H1 (cell line): Measurements from ENCODE around the gene MYLIP. TPM values are rescaled to one million over a fixed set of nuclear protein-coding genes. Genes with fewer than 3 reads are reported as not detected.

Source experiments
- CTCF ChIA-PET: fragments of 300-600 bp; sonication (Branson Sonifier 250); formaldehyde crosslinking; loops from one replicate; lab custom pipeline; 2021; ENCODE audit not compliant: partially characterized antibody; lab: Charles Lee
- POLR2A ChIA-PET: fragments of 300-600 bp; sonication (Branson Sonifier 250); formaldehyde crosslinking; loops from one replicate; lab custom pipeline; 2021; ENCODE audit warnings: inconsistent platforms; ENCODE audit not compliant: partially characterized antibody; lab: Charles Lee
- DNase-seq, 2 experiments: peaks; one replicate each; pipeline versions ENCODE4 v3.0.0 to v3.0.0-alpha.2; 2010 to 2022; ENCODE audit warnings: low spot score in 2 of 2, low read depth in 1 of 2, mixed read lengths in 1 of 2
- FAIRE-seq: peaks from 2 replicates; lab custom pipeline; 2011; peaks lifted over from hg19 to GRCh38; lab: Jason Lieb, UNC
- H2AFZ ChIP-seq: 2 replicates; pipeline ENCODE4 v1.8.1; 2012; ENCODE audit warnings: low read length, inconsistent platforms
- H2AK5ac ChIP-seq: 2 replicates; pipeline ENCODE4 v1.6.1; 2013; ENCODE audit warnings: low read depth, low read length
- H2BK120ac ChIP-seq: replicated peaks from 2 replicates; pipeline ENCODE3; 2013; ENCODE audit warnings: low read depth, low read length, inconsistent platforms
- H2BK12ac ChIP-seq: 2 replicates; pipeline ENCODE4 v1.6.1; 2013; ENCODE audit warnings: low read depth, low read length
- H2BK15ac ChIP-seq: 2 replicates; pipeline ENCODE4 v1.6.1; 2013; ENCODE audit warnings: low read length
- H2BK20ac ChIP-seq: 2 replicates; pipeline ENCODE4 v1.6.1; 2013; ENCODE audit warnings: low read length
- H2BK5ac ChIP-seq: 2 replicates; pipeline ENCODE4 v1.6.1; 2013; ENCODE audit warnings: low read depth, low read length
- H3K14ac ChIP-seq: 2 replicates; pipeline ENCODE4 v1.6.1; 2013; ENCODE audit warnings: inconsistent platforms; ENCODE audit not compliant: insufficient read length
- H3K18ac ChIP-seq: 2 replicates; pipeline ENCODE4 v1.6.1; 2013; ENCODE audit warnings: low read length; ENCODE audit errors: extremely low read depth
- H3K23ac ChIP-seq: 2 replicates; pipeline ENCODE4 v1.6.1; 2013; ENCODE audit warnings: inconsistent platforms; ENCODE audit not compliant: insufficient read length
- H3K23me2 ChIP-seq: 2 replicates; pipeline ENCODE4 v1.6.1; 2013; ENCODE audit warnings: low read depth, low read length
- H3K27ac ChIP-seq: 2 replicates; pipeline ENCODE4 v1.6.1; 2011; ENCODE audit warnings: low read depth, low read length, inconsistent platforms
- H3K27me3 ChIP-seq, 4 experiments: replicated peaks in 1 of 4; 1 replicate in 1 of 4; 2 replicates in 3 of 4; pipeline versions ENCODE4 v1.6.1 to v1.8.1; 2011 to 2013; ENCODE audit warnings: low read length in 3 of 4, mild to moderate bottlenecking in 3 of 4, inconsistent platforms in 2 of 4, mixed read lengths in 2 of 4, moderate library complexity in 1 of 4; ENCODE audit not compliant: control insufficient read depth in 3 of 4, insufficient read depth in 3 of 4; ENCODE audit errors: extremely low read depth in 1 of 4
- H3K36me3 ChIP-seq, 4 experiments: 2 replicates each; pipeline versions ENCODE4 v1.6.1 to v1.8.1; 2011 to 2013; ENCODE audit warnings: mild to moderate bottlenecking in 4 of 4, low read length in 3 of 4, moderate library complexity in 2 of 4, control low read depth in 1 of 4, inconsistent platforms in 1 of 4; ENCODE audit not compliant: insufficient read depth in 4 of 4, control insufficient read depth in 2 of 4
- H3K4ac ChIP-seq: replicated peaks from 2 replicates; pipeline ENCODE3; 2013; ENCODE audit warnings: low read length, low read depth, mixed read lengths, inconsistent platforms; ENCODE audit not compliant: insufficient read length
- H3K4me1 ChIP-seq, 4 experiments: replicated peaks in 1 of 4; 1 replicate in 1 of 4; 2 replicates in 3 of 4; pipeline versions ENCODE4 v1.6.1 to v1.8.1; 2011 to 2013; ENCODE audit warnings: low read length in 3 of 4, inconsistent platforms in 2 of 4, mixed read lengths in 1 of 4; ENCODE audit not compliant: insufficient read depth in 4 of 4, control insufficient read depth in 3 of 4
- H3K4me2 ChIP-seq, 2 experiments: 2 replicates each; pipeline versions ENCODE4 v1.6.1 to v1.8.1; 2011 to 2013; ENCODE audit warnings: low read depth in 2 of 2, low read length in 2 of 2, control low read depth in 1 of 2, inconsistent platforms in 1 of 2, mild to moderate bottlenecking in 1 of 2; ENCODE audit not compliant: insufficient read depth in 1 of 2
- H3K4me3 ChIP-seq, 4 experiments: fragments of 200-600, 300-600 bp in 1 of 4; sonication (generic), shearing (Covaris generic), sonication (Bioruptor Twin) in 1 of 4; 2 replicates each; pipeline versions ENCODE4 v1.5.1 to v1.8.1; 2011 to 2016; ENCODE audit warnings: low read length in 4 of 4, low read depth in 3 of 4, control low read depth in 2 of 4, inconsistent platforms in 2 of 4, mild to moderate bottlenecking in 2 of 4, mixed read lengths in 1 of 4, moderate library complexity in 1 of 4; ENCODE audit not compliant: insufficient read depth in 2 of 4; ENCODE audit errors: extremely low read depth in 1 of 4
- H3K56ac ChIP-seq: replicated peaks from 2 replicates; pipeline ENCODE3; 2013; ENCODE audit warnings: low read depth, mild to moderate bottlenecking, mixed read lengths, low read length, inconsistent platforms; ENCODE audit not compliant: insufficient read length
- H3K79me1 ChIP-seq: 2 replicates; pipeline ENCODE4 v1.6.1; 2013; ENCODE audit warnings: low read depth, low read length, control low read depth
- H3K79me2 ChIP-seq, 2 experiments: 2 replicates each; pipeline versions ENCODE4 v1.6.1 to v1.8.1; 2012 to 2013; ENCODE audit warnings: low read length in 2 of 2, mild to moderate bottlenecking in 2 of 2, inconsistent platforms in 1 of 2; ENCODE audit not compliant: insufficient read depth in 2 of 2, control insufficient read depth in 1 of 2
- H3K9ac ChIP-seq, 4 experiments: replicated peaks in 1 of 4; 1 replicate in 1 of 4; 2 replicates in 3 of 4; pipeline versions ENCODE4 v1.6.1 to v1.8.1; 2011 to 2013; ENCODE audit warnings: low read depth in 3 of 4, low read length in 3 of 4, control low read depth in 2 of 4, mild to moderate bottlenecking in 2 of 4, moderate library complexity in 2 of 4, inconsistent platforms in 1 of 4; ENCODE audit errors: extremely low read depth in 1 of 4
- H3K9me3 ChIP-seq, 2 experiments: 2 replicates each; pipeline versions ENCODE4 v1.6.1 to v1.8.1; 2012 to 2013; ENCODE audit warnings: mild to moderate bottlenecking in 2 of 2, moderate library complexity in 2 of 2, control low read depth in 1 of 2, inconsistent platforms in 1 of 2, low read depth in 1 of 2, low read length in 1 of 2, mixed read lengths in 1 of 2; ENCODE audit not compliant: insufficient read depth in 2 of 2
- H4K20me1 ChIP-seq, 2 experiments: replicated peaks in 1 of 2; 2 replicates each; pipeline versions ENCODE3 to v1.8.1; 2011 to 2013; ENCODE audit warnings: inconsistent platforms in 2 of 2, low read length in 2 of 2, mild to moderate bottlenecking in 1 of 2; ENCODE audit not compliant: insufficient read depth in 2 of 2, control insufficient read depth in 1 of 2
- H4K5ac ChIP-seq: 2 replicates; pipeline ENCODE4 v1.6.1; 2013; ENCODE audit warnings: low read length, low read depth, mixed read lengths, inconsistent platforms; ENCODE audit not compliant: insufficient read length
- H4K8ac ChIP-seq: 2 replicates; pipeline ENCODE4 v1.8.0; 2013; ENCODE audit warnings: mild to moderate bottlenecking, moderate library complexity, low read length, inconsistent platforms; ENCODE audit not compliant: insufficient read depth; ENCODE audit errors: extremely low read depth
- H4K91ac ChIP-seq: replicated peaks from 2 replicates; pipeline ENCODE3; 2013; ENCODE audit warnings: low read length, mixed read lengths, inconsistent platforms; ENCODE audit not compliant: insufficient read length
- BRCA1 ChIP-seq: IDR thresholded peaks from 2 replicates; pipeline ENCODE4 v1.6.1; 2012; ENCODE audit warnings: low read depth, low read length, improper control_type of control experiment
- CHD1 ChIP-seq: IDR thresholded peaks from 2 replicates; pipeline ENCODE4 v1.6.1; 2012; ENCODE audit warnings: low read depth, low read length, improper control_type of control experiment
- CHD2 ChIP-seq: IDR thresholded peaks from 2 replicates; pipeline ENCODE4 v1.6.1; 2012; ENCODE audit warnings: low read length, improper control_type of control experiment
- CREB1 ChIP-seq: IDR thresholded peaks from 2 replicates; pipeline ENCODE4 v1.6.1; 2012; ENCODE audit warnings: inconsistent platforms
- EP300 ChIP-seq, 2 experiments: IDR thresholded peaks; 1 replicate in 1 of 2; 2 replicates in 1 of 2; pipeline ENCODE4 v1.6.1; 2011 to 2012; ENCODE audit warnings: low read depth in 2 of 2, low read length in 2 of 2, mild to moderate bottlenecking in 2 of 2, borderline replicate concordance in 1 of 2, inconsistent platforms in 1 of 2, moderate library complexity in 1 of 2
- JUND ChIP-seq: IDR thresholded peaks from 2 replicates; pipeline ENCODE4 v1.6.1; 2011; ENCODE audit warnings: mild to moderate bottlenecking, improper control_type of control experiment, low read length
- KDM5A ChIP-seq: fragments of 200-600 bp; IDR thresholded peaks from 2 replicates; pipeline ENCODE4 v1.7.1; 2012; ENCODE audit warnings: mild to moderate bottlenecking, low read length, inconsistent platforms, mixed read lengths
- POLR2A ChIP-seq, 2 experiments: IDR thresholded peaks; 1 replicate in 1 of 2; 2 replicates in 1 of 2; pipeline ENCODE4 v1.6.1; 2011; ENCODE audit warnings: low read depth in 2 of 2, low read length in 2 of 2, mild to moderate bottlenecking in 2 of 2; ENCODE audit errors: control extremely low read depth in 1 of 2
- POLR2AphosphoS5 ChIP-seq: IDR thresholded peaks from 2 replicates; pipeline ENCODE4 v1.6.1; 2011; ENCODE audit warnings: low read depth, low read length
- RFX5 ChIP-seq: IDR thresholded peaks from 2 replicates; pipeline ENCODE4 v1.6.1; 2011; ENCODE audit warnings: low read depth, low read length, improper control_type of control experiment, borderline replicate concordance
- SRF ChIP-seq: IDR thresholded peaks from 2 replicates; pipeline ENCODE4 v1.6.1; 2011; ENCODE audit warnings: mild to moderate bottlenecking, low read depth, low read length, moderate library complexity
- TAF1 ChIP-seq: IDR thresholded peaks from 2 replicates; pipeline ENCODE4 v1.6.1; 2011; ENCODE audit warnings: mild to moderate bottlenecking, low read depth, low read length
- TBP ChIP-seq: IDR thresholded peaks from 2 replicates; pipeline ENCODE4 v1.6.1; 2011; ENCODE audit warnings: low read depth, low read length, improper control_type of control experiment
- TEAD4 ChIP-seq: IDR thresholded peaks from 2 replicates; pipeline ENCODE4 v1.6.1; 2012; ENCODE audit warnings: low read depth, low read length, inconsistent platforms, mixed read lengths
- ZNF274 ChIP-seq: IDR thresholded peaks from 2 replicates; pipeline ENCODE4 v1.7.0; 2012; ENCODE audit warnings: low read length, borderline replicate concordance; ENCODE audit errors: extremely low read depth
- WGBS, 2 experiments: shearing (Covaris generic) in 1 of 2; methylation state at CpG; one replicate each; pipeline versions ENCODE4 v1.1.6 to v1.1.7; 2013 to 2015; ENCODE audit warnings: low lambda C conversion rate in 2 of 2, mixed read lengths in 2 of 2, inconsistent platforms in 1 of 2, low coverage in 1 of 2, missing lambda C conversion rate in 1 of 2; ENCODE audit not compliant: insufficient replicate concordance in 2 of 2, insufficient coverage in 1 of 2, insufficient read length in 1 of 2; ENCODE audit errors: extremely low coverage in 1 of 2, missing lambda C conversion rate in 1 of 2; 5-methylcytosine and 5-hydroxymethylcytosine counted together
- polyA plus RNA-seq, 7 experiments: library from polyadenylated mRNA; depleted of rRNA in 3 of 7; stranded (reverse) in 5 of 7; unstranded in 2 of 7; fragments of >200 nt in 5 of 7; fragments of 200-250 nt in 2 of 7; gene quantifications; 1 replicate in 5 of 7; 2 replicates in 1 of 7; 4 replicates in 1 of 7; pipeline versions ENCODE4 v1.2.1 to v1.2.3, GENCODE V29; 2011 to 2013; ENCODE audit warnings: missing spikeins in 2 of 7, mixed read lengths in 2 of 7
- total RNA-seq: library from RNA; stranded (reverse); fragmentation: NEBNext Ultra II Directional; extraction: Animal tissue kit (Norgen Biotek cat#: 25700); gene quantifications from 2 replicates; pipeline ENCODE4 v1.2.1, GENCODE V29; 2021
- TF ChIP-seq, protein P1 (sequence below): IDR thresholded peaks from 2 replicates; pipeline ENCODE4 v1.6.1; 2011; ENCODE audit warnings: low read length, improper control_type of control experiment

MYLIP gene
- total and polyA plus RNA-seq, 2 of the 8 experiments (the other 6 are each of a cell fraction or from before 2014, with no cell fraction given) = 21.1 to 26.9 TPM

DNA sequence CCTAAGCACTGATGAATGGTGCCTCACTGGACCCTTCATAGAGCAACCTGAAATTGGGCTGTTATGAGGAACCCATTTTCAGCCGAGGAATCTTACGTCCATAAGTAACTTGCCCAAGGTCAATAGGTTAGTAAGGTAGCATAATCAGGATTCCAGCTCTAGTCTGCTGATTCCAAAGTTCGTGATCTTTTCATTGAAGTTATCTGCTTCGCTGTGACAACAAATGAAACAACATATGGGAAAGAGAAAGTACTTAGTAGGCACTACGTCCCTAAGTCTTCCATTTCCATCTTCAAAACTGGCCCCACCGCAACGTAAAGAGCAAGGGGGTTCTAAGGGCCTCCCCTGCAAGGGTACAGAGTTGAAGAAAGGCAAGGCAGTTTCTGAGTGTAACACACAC lies 49.5 kb downstream of the MYLIP start:
- H4K8ac ChIP-seq = no peak overlapping the region
- H2BK20ac ChIP-seq = no peak overlapping the region
- no peak overlapping the region for H3K18ac ChIP-seq
- ChIA-PET POLR2A (no interaction called here), CTCF (interaction anchor here (1.0 to 1.4 kb wide), 2 partner anchors 21 to 487 kb away, joined by 3 read pairs; no protein-coding TSS in a partner anchor)
- H3K23me2 ChIP-seq = no peaks in the 10 kb centered on the region
- no peak overlapping the region for H4K91ac ChIP-seq
- H4K5ac ChIP-seq = no peak overlapping the region
- no peak overlapping the region for H3K56ac ChIP-seq
- no peak overlapping the region for H3K27ac ChIP-seq
- no peaks in the 10 kb centered on the region for H3K79me2 ChIP-seq
- no peak overlapping the region for H2BK120ac ChIP-seq
- H3K4ac ChIP-seq = no peak overlapping the region
- no peak overlapping the region for H3K9ac ChIP-seq
- no peaks in the 10 kb centered on the region for H3K79me1 ChIP-seq
- 0 out of 2 replicates have a peak overlapping the region, but pooled peaks have one; percentile 24 for H2AFZ ChIP-seq
- DNase-seq (no peak), FAIRE-seq (no peak)
- H3K4me1 ChIP-seq = peaks cover 0 to 9% (median 3%) of the 10 kb centered on the region in 4 experiments; a peak in 5 of 7 replicates
- H3K4me2 ChIP-seq = no peak overlapping the region
- H2BK5ac ChIP-seq = no peak overlapping the region
- no peaks in the 10 kb centered on the region for H3K27me3 ChIP-seq
- no peaks in the 10 kb centered on the region; a peak in 1 of 4 replicates for H3K9me3 ChIP-seq
- no peaks in the 10 kb centered on the region for H4K20me1 ChIP-seq
- H2BK15ac ChIP-seq = no peak overlapping the region
- no peak overlapping the region for H3K23ac ChIP-seq
- 90% methylated on average over 7 of the region's 7 CpGs; no CpG with 5 or more reads in 1 of the 2 experiments for WGBS, 2 experiments
- H2BK12ac ChIP-seq = no peak overlapping the region
- no peaks in the 10 kb centered on the region for H3K36me3 ChIP-seq
- no peak overlapping the region for H2AK5ac ChIP-seq
- H3K4me3 ChIP-seq = no peak overlapping the region
- no peak overlapping the region for H3K14ac ChIP-seq
- no peak for TF ChIP-seq CHD1
- no peak for TF ChIP-seq POLR2A (IDR thresholded peaks at IDR 0.05; ENCODE audit: control extremely low read depth in 1 of 2, low read depth in 2 of 2, low read length in 2 of 2)
- TF ChIP-seq JUND = no peak
- no peak for TF ChIP-seq TBP
- no peak for TF ChIP-seq BRCA1
- TF ChIP-seq, protein P1, sequence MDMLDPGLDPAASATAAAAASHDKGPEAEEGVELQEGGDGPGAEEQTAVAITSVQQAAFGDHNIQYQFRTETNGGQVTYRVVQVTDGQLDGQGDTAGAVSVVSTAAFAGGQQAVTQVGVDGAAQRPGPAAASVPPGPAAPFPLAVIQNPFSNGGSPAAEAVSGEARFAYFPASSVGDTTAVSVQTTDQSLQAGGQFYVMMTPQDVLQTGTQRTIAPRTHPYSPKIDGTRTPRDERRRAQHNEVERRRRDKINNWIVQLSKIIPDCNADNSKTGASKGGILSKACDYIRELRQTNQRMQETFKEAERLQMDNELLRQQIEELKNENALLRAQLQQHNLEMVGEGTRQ = no peak
- no peak for TF ChIP-seq KDM5A
- TF ChIP-seq SRF = no peak
- no peak for TF ChIP-seq TAF1
- no peak for TF ChIP-seq POLR2AphosphoS5
- no peak for TF ChIP-seq EP300 (IDR thresholded peaks at IDR 0.05; ENCODE audit: borderline replicate concordance in 1 of 2, low read depth in 2 of 2, low read length in 2 of 2)
- TF ChIP-seq ZNF274 = no peak
- TF ChIP-seq CREB1 = no peak
- TF ChIP-seq TEAD4 = no peak
- no peak for TF ChIP-seq RFX5
- no peak for TF ChIP-seq CHD2
